ENCODE data around the gene SMURF1.

The SMURF1 gene

GRCh38 chr7:99141334-99141733 is 2.6 kb downstream of the SMURF1 start:
- DNase-seq, result no peak

GRCh38 chr7:99140813-99141212 is 3.1 kb downstream of the SMURF1 start:
- no peak for DNase-seq

- DNase-seq, result no peak
Observed at GRCh38 chr7:99139036-99139435, 4.9 kb downstream of the SMURF1 start.

GRCh38 chr7:99137411-99138180 is 6.3 kb downstream of the SMURF1 start:
- DNase-seq, result peak; percentile 39

- no peak for DNase-seq
Observed at GRCh38 chr7:99135938-99136337, 8.0 kb downstream of the SMURF1 start.

GRCh38 chr7:99133766-99134564 is 9.9 kb downstream of the SMURF1 start:
- DNase-seq, result no peak

- DNase-seq, result no peak
Observed at GRCh38 chr7:99132595-99133321, 11.2 kb downstream of the SMURF1 start.

GRCh38 chr7:99131290-99131689 is 12.6 kb downstream of the SMURF1 start:
- no peak for DNase-seq

- DNase-seq, result no peak
Observed at GRCh38 chr7:99129536-99129935, 14.4 kb downstream of the SMURF1 start.

GRCh38 chr7:99129001-99129400 is 14.9 kb downstream of the SMURF1 start:
- peak; percentile 60 for DNase-seq

- DNase-seq, result peak; percentile 60
Observed at GRCh38 chr7:99128076-99128950, 15.6 kb downstream of the SMURF1 start.

- no peak for DNase-seq
Observed at GRCh38 chr7:99127636-99128035, 16.3 kb downstream of the SMURF1 start.

GRCh38 chr7:99126921-99127553 is 16.9 kb downstream of the SMURF1 start:
- no peak for DNase-seq

- peak; percentile 14 for DNase-seq
Observed at GRCh38 chr7:99125505-99125865, 18.4 kb downstream of the SMURF1 start.

- DNase-seq, result no peak
Observed at GRCh38 chr7:99124751-99125504, 19.0 kb downstream of the SMURF1 start.

GRCh38 chr7:99124236-99124635 is 19.7 kb downstream of the SMURF1 start:
- DNase-seq, result no peak

GRCh38 chr7:99123571-99124033 is 20.3 kb downstream of the SMURF1 start:
- DNase-seq, result no peak

- DNase-seq, result no peak
Observed at GRCh38 chr7:99122762-99123161, 21.1 kb downstream of the SMURF1 start.

GRCh38 chr7:99121496-99122021 is 22.3 kb downstream of the SMURF1 start:
- no peak for DNase-seq

GRCh38 chr7:99120916-99121315 is 23.0 kb downstream of the SMURF1 start:
- no peak for DNase-seq

GRCh38 chr7:99120501-99120900 is 23.4 kb downstream of the SMURF1 start:
- DNase-seq, result no peak
